Right renal pelvis (tissue), 4 donors: ENCODE measurements around the gene METTL25B. TPM values are rescaled to one million over a fixed set of nuclear protein-coding genes. Genes with fewer than 3 reads are reported as not detected.

Source experiments
- DNase-seq, 4 donors: peaks; one replicate each; pipeline ENCODE4 v3.0.0-alpha.2; 2013; ENCODE audit warnings: low read depth in 4 of 4, low spot score in 3 of 4, missing footprints in 1 of 4
- polyA plus RNA-seq, 4 donors: library from polyadenylated mRNA; unstranded; fragments of 120-200 nt; gene quantifications; one replicate each; pipeline ENCODE4 v1.2.1, GENCODE V29; 2013; ENCODE audit not compliant: insufficient read length in 4 of 4

Gene METTL25B
- polyA plus RNA-seq, 4 donors: 29.9 to 36.6 (median 34.6) TPM

GRCh38 chr1:156700736-156701531, 27.3 kb upstream of the METTL25B start:
- no peak for DNase-seq

- DNase-seq: no peak
These were observed 24.9 kb upstream of the METTL25B start for GRCh38 chr1:156703336-156703735.

GRCh38 chr1:156703741-156704140, 24.5 kb upstream of the METTL25B start:
- DNase-seq: no peak

DNA sequence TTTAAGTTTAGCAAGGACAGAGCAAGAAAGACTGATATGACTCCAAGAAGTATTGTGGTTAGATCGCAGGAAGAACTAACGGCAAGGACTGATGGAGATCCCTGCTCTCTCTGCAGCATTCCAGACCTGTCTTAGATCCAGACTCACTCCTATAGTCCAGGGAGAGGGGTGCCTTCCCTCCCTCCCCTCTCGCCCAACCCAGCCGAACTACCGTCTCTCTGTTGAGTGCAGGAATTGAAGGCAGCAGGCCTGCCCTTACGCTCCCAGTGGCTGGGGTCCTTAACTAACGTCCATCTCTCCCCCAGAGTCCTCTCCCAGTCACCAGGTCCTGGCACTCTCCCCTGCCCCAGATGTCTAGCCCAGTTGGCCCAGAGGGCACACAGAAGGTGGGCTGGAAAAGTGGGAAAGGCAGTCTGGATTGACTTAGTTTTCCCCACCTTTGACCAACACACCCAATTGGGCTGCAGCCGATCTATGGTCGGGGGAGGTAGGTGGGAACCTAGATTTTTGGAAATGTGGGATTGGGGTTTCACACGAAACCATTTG, 24.0 kb upstream of the METTL25B start:
- no peak for DNase-seq

DNA sequence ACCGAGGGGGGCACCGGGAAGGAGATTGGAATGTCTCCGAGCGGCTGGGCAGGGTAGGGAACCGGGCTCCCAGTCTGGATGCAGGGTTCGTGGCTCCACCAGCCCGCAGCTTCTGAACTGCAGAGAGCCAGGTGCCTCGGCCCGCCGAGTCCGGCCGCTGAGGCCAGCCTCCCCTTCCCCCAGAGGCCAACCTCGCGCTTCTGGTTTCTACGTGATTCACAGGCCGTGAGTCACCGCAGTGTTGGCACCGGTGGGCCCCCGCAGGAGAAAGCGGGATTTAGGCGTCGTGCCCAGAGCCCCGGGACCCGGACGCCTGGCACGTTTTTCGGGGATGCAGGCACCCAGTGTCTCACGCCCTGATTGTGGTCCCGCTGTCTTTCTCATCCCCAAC, 23.3 kb upstream of the METTL25B start:
- no peak for DNase-seq

DNA sequence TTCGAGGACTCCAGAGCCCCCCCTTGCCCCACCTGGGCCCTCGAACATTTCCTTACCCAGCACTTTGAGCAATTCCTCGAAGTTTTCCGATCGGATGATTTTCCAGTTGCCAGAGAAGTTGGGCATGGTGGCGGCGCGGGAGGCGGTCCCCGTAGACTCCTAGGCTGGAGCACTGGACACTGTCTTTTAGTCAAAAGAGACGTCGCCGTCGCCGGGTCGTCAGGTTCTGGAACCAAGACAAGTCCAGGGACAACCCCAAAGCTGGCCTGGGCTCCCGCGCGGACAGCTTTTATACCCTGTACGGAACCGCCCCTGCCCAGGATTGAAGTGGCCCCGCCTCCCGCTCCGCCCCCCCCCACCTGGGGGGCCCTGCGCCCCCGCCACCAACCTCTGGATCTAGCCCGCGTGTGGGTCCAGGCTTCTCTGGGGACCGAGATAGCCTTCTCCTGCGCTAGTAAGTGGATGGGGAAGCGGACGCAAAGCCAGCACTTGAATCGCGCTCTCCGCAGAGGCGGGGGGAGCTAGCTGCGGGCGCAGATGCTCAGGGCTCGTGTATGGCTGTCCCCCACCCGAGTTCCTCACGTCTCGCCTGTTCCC, 22.9 kb upstream of the METTL25B start, which contains the start of gene CRABP2:
TSS of gene CRABP2 (minus strand) at position 263 of the 597 bp plus-strand sequence. CDS start at position 126, 137 bp downstream.
- DNase-seq: no peak

- DNase-seq: peak in 1 of 4 donors; percentile 73
These were observed 22.2 kb upstream of the METTL25B start for GRCh38 chr1:156705918-156706656.

- DNase-seq: no peak
These were observed 21.4 kb upstream of the METTL25B start for GRCh38 chr1:156706657-156707416.

GRCh38 chr1:156707417-156708217, 20.7 kb upstream of the METTL25B start:
- DNase-seq: no peak

DNA sequence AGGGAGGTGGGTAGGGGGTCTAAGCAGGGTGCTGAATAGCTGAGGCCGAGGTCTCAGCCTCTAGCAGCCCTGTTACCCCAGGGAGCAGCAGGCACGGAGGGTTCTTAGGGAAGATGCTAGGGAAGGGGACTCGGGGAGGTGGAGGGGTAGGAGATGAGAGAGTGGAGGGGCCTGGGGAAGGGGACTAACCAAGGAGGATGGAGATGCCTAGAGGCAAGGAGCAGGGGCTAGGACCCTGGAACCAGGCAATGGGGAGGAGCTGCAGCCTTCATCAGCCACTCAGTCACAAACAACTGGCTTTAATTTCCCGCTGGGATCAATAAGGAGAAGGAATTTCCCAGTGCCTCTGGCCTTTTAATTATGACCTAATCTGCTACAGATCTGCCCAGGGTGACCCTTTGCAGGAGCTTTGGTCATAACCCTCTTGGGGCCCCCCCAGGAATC, 20.0 kb upstream of the METTL25B start:
- DNase-seq: no peak

DNA sequence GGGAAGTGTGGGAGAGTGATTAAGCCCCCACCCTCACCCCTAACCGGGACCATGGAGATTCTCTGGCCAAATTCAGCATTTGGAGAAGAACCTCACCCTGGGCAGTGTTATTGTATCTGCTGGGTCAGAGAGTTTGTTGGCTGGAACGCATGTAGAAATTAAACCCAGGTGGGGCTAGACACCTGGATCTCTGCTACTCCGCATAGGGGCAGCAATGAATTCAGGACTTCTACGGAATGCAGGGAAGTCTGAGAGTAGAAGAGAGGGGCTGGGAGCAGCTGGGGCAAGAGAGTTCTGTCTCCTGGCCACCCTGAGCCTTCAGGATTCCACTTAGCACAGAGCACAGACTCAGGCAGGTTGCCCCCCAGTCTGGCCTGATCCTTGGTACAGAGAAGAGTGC, 19.2 kb upstream of the METTL25B start:
- DNase-seq: no peak

DNA sequence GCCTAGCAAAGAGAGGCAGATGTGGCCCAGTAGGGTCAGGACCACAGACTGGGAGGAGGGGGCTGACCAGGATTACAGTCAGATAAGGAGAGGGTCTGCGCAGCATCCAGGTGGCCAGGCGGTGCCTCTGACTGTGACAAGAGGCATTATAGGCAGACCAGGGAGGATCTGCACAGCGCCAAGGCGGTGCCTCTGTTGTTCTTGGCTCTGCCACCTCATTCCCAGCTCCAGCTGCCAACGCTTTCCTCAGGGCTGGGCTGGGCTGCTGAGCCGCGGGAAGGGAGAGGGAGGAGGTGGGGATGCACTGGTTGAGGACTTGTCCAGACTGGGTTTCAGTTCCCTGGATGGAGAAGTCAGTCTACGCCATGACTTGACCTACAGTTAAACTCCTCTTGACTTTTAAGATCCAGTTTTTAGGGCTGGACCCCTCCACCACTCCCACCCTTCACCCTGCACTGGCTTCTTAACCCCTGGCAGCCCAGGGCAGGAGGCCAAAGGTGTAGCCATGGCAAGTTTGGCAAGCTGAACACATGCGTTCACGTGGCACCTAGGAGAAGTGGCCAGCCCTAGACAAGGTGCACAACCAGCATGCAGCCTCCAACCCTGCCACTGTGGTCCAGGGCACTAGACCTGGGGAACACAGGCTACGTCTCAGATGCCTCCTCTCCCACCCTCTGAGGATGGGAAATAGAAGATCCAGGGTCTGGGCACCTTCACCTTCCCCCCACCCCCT, 18.3 kb upstream of the METTL25B start:
- no peak for DNase-seq

GRCh38 chr1:156711011-156711817, 17.1 kb upstream of the METTL25B start:
- no peak for DNase-seq

GRCh38 chr1:156712626-156713025, 15.6 kb upstream of the METTL25B start:
- no peak for DNase-seq

- no peak for DNase-seq
These were observed 13.4 kb upstream of the METTL25B start for GRCh38 chr1:156714830-156715229.

DNA sequence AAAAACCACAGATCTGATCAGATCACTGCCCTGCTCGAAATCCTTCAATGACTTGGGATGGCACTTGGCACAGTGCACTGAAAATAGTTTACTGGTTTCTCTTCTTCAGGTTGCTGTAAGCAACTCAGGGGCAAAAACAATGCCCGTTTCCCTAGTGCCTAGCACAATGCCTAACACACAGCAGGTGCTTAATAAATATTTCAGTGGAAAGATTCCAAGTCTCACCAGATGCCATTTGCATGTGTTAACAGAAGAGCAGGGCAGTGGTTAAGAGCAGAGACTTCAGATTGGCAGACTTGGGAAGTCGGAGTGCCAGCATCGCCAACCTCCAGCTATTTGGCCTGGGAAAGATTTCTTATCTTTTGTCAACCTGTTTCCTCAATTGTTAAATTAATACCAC, 10.9 kb upstream of the METTL25B start:
- no peak for DNase-seq

DNA sequence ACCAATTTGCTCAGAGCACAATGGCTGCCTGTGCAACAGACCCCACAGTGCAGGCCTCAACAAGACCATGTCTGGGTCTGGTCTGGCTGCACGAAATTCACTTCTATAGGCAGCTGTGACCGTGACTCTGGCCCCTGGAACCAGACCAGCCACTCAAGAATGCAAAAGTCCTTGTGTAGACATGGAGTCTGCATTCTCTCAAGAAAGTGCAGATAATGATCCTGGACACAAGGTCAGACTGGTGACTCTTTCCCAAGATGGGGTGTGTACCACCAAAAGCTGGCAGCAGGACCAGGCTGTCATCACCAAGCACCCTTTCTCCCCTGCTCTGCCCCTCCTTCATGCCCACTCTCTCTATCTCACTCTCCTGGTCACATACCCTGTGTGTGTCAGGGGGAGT, 7.1 kb upstream of the METTL25B start:
- DNase-seq: no peak

GRCh38 chr1:156721535-156721934, 6.7 kb upstream of the METTL25B start:
- DNase-seq: no peak
